Hepatocyte (in vitro differentiated cells): ENCODE results near the gene TAF8. TPM values are rescaled to one million over a fixed set of nuclear protein-coding genes. Genes with fewer than 3 reads are reported as not detected.
"Not testable (repeated sequence)": the region's sequence is repeated elsewhere in the genome, so short reads cannot be mapped to it uniquely, and the experiment has no call there.

Source experiments
- DNase-seq: peaks from one replicate; pipeline ENCODE4 v3.0.0-alpha.2; 2016; ENCODE audit warnings: low spot score
- H2AFZ ChIP-seq: fragments of 200-600 bp; sonication (generic); 2 replicates; pipeline ENCODE4 v1.6.0; 2016; ENCODE audit warnings: antibody characterized with exemption, mild to moderate bottlenecking
- H3K27ac ChIP-seq: fragments of 200-600 bp; sonication (generic); 2 replicates; pipeline ENCODE4 v1.5.1; 2016; ENCODE audit warnings: mild to moderate bottlenecking
- H3K27me3 ChIP-seq: fragments of 200-600 bp; sonication (generic); 2 replicates; pipeline ENCODE4 v1.6.1; 2016
- H3K36me3 ChIP-seq: fragments of 200-600 bp; sonication (generic); replicated peaks from 2 replicates; pipeline ENCODE4 v1.5.1; 2016; ENCODE audit warnings: low read depth; ENCODE audit not compliant: insufficient read depth
- H3K4me1 ChIP-seq: fragments of 200-600 bp; sonication (generic); 2 replicates; pipeline ENCODE4 v1.5.1; 2016; ENCODE audit warnings: mild to moderate bottlenecking, moderate library complexity; ENCODE audit not compliant: insufficient read depth
- H3K4me2 ChIP-seq: fragments of 200-600 bp; sonication (generic); 2 replicates; pipeline ENCODE4 v1.6.0; 2016
- H3K4me3 ChIP-seq: fragments of 200-600 bp; sonication (generic); 2 replicates; pipeline ENCODE4 v1.5.1; 2016; ENCODE audit warnings: mild to moderate bottlenecking
- H3K79me2 ChIP-seq: fragments of 200-600 bp; sonication (generic); 2 replicates; pipeline ENCODE4 v1.6.0; 2017; ENCODE audit warnings: mild to moderate bottlenecking
- H3K9me2 ChIP-seq: fragments of 200-600 bp; sonication (generic); replicated peaks from 2 replicates; pipeline ENCODE4 v1.6.0; 2017; ENCODE audit warnings: mild to moderate bottlenecking; ENCODE audit not compliant: insufficient read depth
- H3K9me3 ChIP-seq: fragments of 200-600 bp; sonication (generic); 2 replicates; pipeline ENCODE4 v1.5.1; 2016; ENCODE audit warnings: low read depth, mild to moderate bottlenecking
- H4K20me1 ChIP-seq: fragments of 200-600 bp; sonication (generic); 2 replicates; pipeline ENCODE4 v1.6.0; 2016; ENCODE audit warnings: mild to moderate bottlenecking; ENCODE audit not compliant: insufficient read depth, poor library complexity, severe bottlenecking
- CTCF ChIP-seq: fragments of 200-600 bp; sonication (generic); IDR thresholded peaks from 2 replicates; pipeline ENCODE4 v1.5.1; 2016; ENCODE audit warnings: antibody characterized with exemption, mild to moderate bottlenecking; ENCODE audit not compliant: poor library complexity
- EZH2 ChIP-seq: fragments of 200-600 bp; sonication (generic); IDR thresholded peaks from 2 replicates; pipeline ENCODE4 v1.6.1; 2016; ENCODE audit warnings: antibody characterized with exemption, mild to moderate bottlenecking, borderline replicate concordance
- EZH2phosphoT487 ChIP-seq: fragments of 200-600 bp; sonication (generic); IDR thresholded peaks from one replicate; pipeline ENCODE4 v1.6.1; 2018; ENCODE audit warnings: antibody characterized with exemption, mild to moderate bottlenecking, low read depth, moderate library complexity; ENCODE audit not compliant: unreplicated experiment, severe bottlenecking
- WGBS: methylation state at CpG from one replicate; pipeline ENCODE4 v1.1.6; 2016; ENCODE audit warnings: low lambda C conversion rate; ENCODE audit errors: missing lambda C conversion rate; 5-methylcytosine and 5-hydroxymethylcytosine counted together
- polyA plus RNA-seq: library from polyadenylated mRNA; unstranded; fragments of >200 nt; fragmentation: Nextera tagmentation; extraction: Ambion mirVana; gene quantifications from 2 replicates; pipeline ENCODE4 v1.2.1, GENCODE V29; 2016
- total RNA-seq: library from RNA; depleted of rRNA; stranded (reverse); fragments of >200 nt; gene quantifications from 2 replicates; pipeline ENCODE4 v1.2.3, GENCODE V29; 2014

The TAF8 gene
- total and polyA plus RNA-seq, 2 experiments from 2014 or later: 14.0 to 25.1 TPM

- H3K27me3 ChIP-seq: no peaks in the 10 kb centered on the region
- no peaks in the 10 kb centered on the region for H3K9me3 ChIP-seq
- H3K36me3 ChIP-seq: no peaks in the 10 kb centered on the region
- H3K9me2 ChIP-seq: no peaks in the 10 kb centered on the region
- H3K27ac ChIP-seq: peak overlapping the region; percentile 77
- H2AFZ ChIP-seq: no peak overlapping the region
- H4K20me1 ChIP-seq: no peaks in the 10 kb centered on the region
- peaks cover 5% of the 10 kb centered on the region for H3K79me2 ChIP-seq
- 89% methylated on average over 3 of the region's 3 CpGs for WGBS
- DNase-seq: no peak
- TF ChIP-seq EZH2 (no peak), EZH2phosphoT487 (no peak), CTCF (no peak)
- H3K4me3 ChIP-seq: no peak overlapping the region
- peaks cover 32% of the 10 kb centered on the region for H3K4me1 ChIP-seq
- H3K4me2 ChIP-seq: peak overlapping the region; percentile 67
Measured at GRCh38 chr6:42029881-42030280, 20.4 kb upstream of the TAF8 start.

- peaks cover 32% of the 10 kb centered on the region for H3K4me1 ChIP-seq
- peak; percentile 73 for DNase-seq
- H3K4me3 ChIP-seq: no peak overlapping the region
- TF ChIP-seq EZH2: no peak
- H3K9me2 ChIP-seq: no peaks in the 10 kb centered on the region
- H3K79me2 ChIP-seq: peaks cover 7% of the 10 kb centered on the region
- H3K9me3 ChIP-seq: no peaks in the 10 kb centered on the region
- H4K20me1 ChIP-seq: no peaks in the 10 kb centered on the region
- peak overlapping the region; percentile 77 for H3K27ac ChIP-seq
- no peaks in the 10 kb centered on the region for H3K27me3 ChIP-seq
- H2AFZ ChIP-seq: peak overlapping the region; percentile 9
- peak overlapping the region; percentile 67 for H3K4me2 ChIP-seq
- 56% methylated on average over 14 of the region's 14 CpGs for WGBS
- H3K36me3 ChIP-seq: no peaks in the 10 kb centered on the region
Measured at GRCh38 chr6:42030585-42031506, 19.5 kb upstream of the TAF8 start.

- Histone ChIP-seq H3K79me2 (peaks cover 9% of the 10 kb centered on the region), H3K27me3 (no peaks in the 10 kb centered on the region), H3K4me3 (no peak overlapping the region), H3K4me2 (no peak overlapping the region), H4K20me1 (no peaks in the 10 kb centered on the region), H2AFZ (no peak overlapping the region), H3K36me3 (no peaks in the 10 kb centered on the region), H3K27ac (no peak overlapping the region), H3K4me1 (peaks cover 32% of the 10 kb centered on the region), H3K9me2 (no peaks in the 10 kb centered on the region), H3K9me3 (no peaks in the 10 kb centered on the region)
- DNase-seq: no peak
- no peak for TF ChIP-seq CTCF
- TF ChIP-seq EZH2phosphoT487: no peak
- no peak for TF ChIP-seq EZH2
- whole genome bisulfite sequencing: 95% methylated on average over 6 of the region's 6 CpGs
Measured at GRCh38 chr6:42032366-42032765, 18.0 kb upstream of the TAF8 start.

- not testable (repeated sequence) for H3K9me3 ChIP-seq, H3K4me3 ChIP-seq, H3K27ac ChIP-seq, H3K27me3 ChIP-seq, H4K20me1 ChIP-seq, H3K4me2 ChIP-seq, H3K9me2 ChIP-seq, H2AFZ ChIP-seq, DNase-seq, H3K36me3 ChIP-seq
- Histone ChIP-seq H3K79me2 (peaks cover 21% of the 10 kb centered on the region), H3K4me1 (peaks cover 23% of the 10 kb centered on the region)
- 91% methylated on average over 15 of the region's 15 CpGs for WGBS
Measured at GRCh38 chr6:42037669-42038068, 12.7 kb upstream of the TAF8 start.
